ENCODE measurements around the gene CD244.

GRCh38 chr1:160907976-160908375 is 45.3 kb upstream of the CD244 start:
- TF ChIP-seq CTCF (IDR thresholded peaks at IDR 0.05) (no peak), POLR2A (IDR thresholded peaks at IDR 0.05) (no peak)
